ENCODE measurements around the gene KIF26B.

KIF26B gene

GRCh38 chr1:245380790-245381535, 226.2 kb downstream of the KIF26B start:
- TF ChIP-seq POLR2A (IDR thresholded peaks at IDR 0.05; ENCODE audit: extremely low read depth, insufficient read length) = no peak
- TF ChIP-seq CTCF (IDR thresholded peaks at IDR 0.05; ENCODE audit: low read depth, low read length) = peak; percentile 26
- no peak for TF ChIP-seq MAX (IDR thresholded peaks at IDR 0.05; ENCODE audit: low read depth, low read length)
- no peak for DNase-seq (ENCODE audit: low read depth)

GRCh38 chr1:245382981-245383380, 228.2 kb downstream of the KIF26B start:
- no peak overlapping the region for H3K4me3 ChIP-seq (ENCODE audit: low read depth, low read length)
- TF ChIP-seq MAX (IDR thresholded peaks at IDR 0.05; ENCODE audit: low read depth, low read length) = no peak
- TF ChIP-seq MYC (IDR thresholded peaks at IDR 0.05; ENCODE audit: low read depth, low read length) = no peak
- DNase-seq (ENCODE audit: low read depth) = no peak

More at GRCh38 chr1:245380790-245381535, 226.2 kb downstream of the KIF26B start:
- no peak overlapping the region for H3K4me3 ChIP-seq (ENCODE audit: low read depth, low read length)

- TF ChIP-seq MAX (IDR thresholded peaks at IDR 0.05; ENCODE audit: low read depth, low read length) (no peak), POLR2A (IDR thresholded peaks at IDR 0.05; ENCODE audit: extremely low read depth, insufficient read length) (no peak), MYC (IDR thresholded peaks at IDR 0.05; ENCODE audit: low read depth, low read length) (no peak), CTCF (IDR thresholded peaks at IDR 0.05; ENCODE audit: low read depth, low read length) (no peak)
- no peak for DNase-seq (ENCODE audit: low read depth)
- H3K4me3 ChIP-seq (ENCODE audit: low read depth, low read length) = no peak overlapping the region
These were observed 228.9 kb downstream of the KIF26B start for GRCh38 chr1:245383396-245384330.

GRCh38 chr1:245386297-245386971, 231.6 kb downstream of the KIF26B start:
- no peak for TF ChIP-seq CTCF (IDR thresholded peaks at IDR 0.05; ENCODE audit: low read depth, low read length)
- no peak for TF ChIP-seq MYC (IDR thresholded peaks at IDR 0.05; ENCODE audit: low read depth, low read length)
- no peak for TF ChIP-seq POLR2A (IDR thresholded peaks at IDR 0.05; ENCODE audit: extremely low read depth, insufficient read length)
- no peak for TF ChIP-seq MAX (IDR thresholded peaks at IDR 0.05; ENCODE audit: low read depth, low read length)
- no peak overlapping the region for H3K4me3 ChIP-seq (ENCODE audit: low read depth, low read length)
- DNase-seq (ENCODE audit: low read depth) = no peak

GRCh38 chr1:245388687-245389086, 233.9 kb downstream of the KIF26B start:
- H3K4me3 ChIP-seq (ENCODE audit: low read depth, low read length) = no peak overlapping the region
- DNase-seq (ENCODE audit: low read depth) = no peak
- TF ChIP-seq MAX (IDR thresholded peaks at IDR 0.05; ENCODE audit: low read depth, low read length) = no peak
- TF ChIP-seq POLR2A (IDR thresholded peaks at IDR 0.05; ENCODE audit: extremely low read depth, insufficient read length) = no peak
- TF ChIP-seq CTCF (IDR thresholded peaks at IDR 0.05; ENCODE audit: low read depth, low read length) = no peak
- TF ChIP-seq MYC (IDR thresholded peaks at IDR 0.05; ENCODE audit: low read depth, low read length) = no peak

Measured in NB4 (cell line).